Right atrium auricular region (tissue), 2 donors: ENCODE results near the gene SULT1C4. TPM values are rescaled to one million over a fixed set of nuclear protein-coding genes. Genes with fewer than 3 reads are reported as not detected.

Source experiments
- DNase-seq: peaks from one replicate; pipeline ENCODE4 v3.0.0-alpha.2; 2019; ENCODE audit warnings: low spot score
- H3K27ac ChIP-seq, 2 donors: fragments of 200-600 bp; sonication (generic); 1 replicate in 1 of 2; 2 replicates in 1 of 2; pipeline ENCODE4 v1.5.1; 2016 to 2019
- H3K27me3 ChIP-seq, 2 donors: fragments of 200-600 bp; sonication (generic); one replicate each; pipeline versions ENCODE4 v1.5.1 to v1.6.0; 2017 to 2019
- H3K36me3 ChIP-seq: fragments of 200-600 bp; sonication (generic); one replicate; pipeline ENCODE4 v1.5.1; 2016
- H3K4me1 ChIP-seq, 2 donors: fragments of 200-600 bp; sonication (generic); one replicate each; pipeline versions ENCODE4 v1.5.1 to v1.6.0; 2017 to 2019
- H3K4me3 ChIP-seq, 2 donors: fragments of 200-600 bp; sonication (generic); 1 replicate in 1 of 2; 2 replicates in 1 of 2; pipeline ENCODE4 v1.5.1; 2017 to 2019; ENCODE audit warnings: mild to moderate bottlenecking in 1 of 2, moderate library complexity in 1 of 2
- H3K9me3 ChIP-seq, 2 donors: fragments of 200-600 bp; sonication (generic); one replicate each; pipeline ENCODE4 v1.5.1; 2019
- CTCF ChIP-seq, 2 donors: fragments of 200-600 bp; sonication (generic); IDR thresholded peaks; one replicate each; pipeline ENCODE4 v1.5.1; 2019; ENCODE audit warnings: antibody characterized with exemption in 2 of 2
- total RNA-seq, 2 donors: library from RNA; depleted of rRNA; stranded (reverse); fragments of >200 nt; gene quantifications; one replicate each; pipeline ENCODE4 v1.1.0, GENCODE V29; 2016

The SULT1C4 gene
- total RNA-seq, 2 donors from 2014 or later, result 9.8 to 16.0 TPM

DNA sequence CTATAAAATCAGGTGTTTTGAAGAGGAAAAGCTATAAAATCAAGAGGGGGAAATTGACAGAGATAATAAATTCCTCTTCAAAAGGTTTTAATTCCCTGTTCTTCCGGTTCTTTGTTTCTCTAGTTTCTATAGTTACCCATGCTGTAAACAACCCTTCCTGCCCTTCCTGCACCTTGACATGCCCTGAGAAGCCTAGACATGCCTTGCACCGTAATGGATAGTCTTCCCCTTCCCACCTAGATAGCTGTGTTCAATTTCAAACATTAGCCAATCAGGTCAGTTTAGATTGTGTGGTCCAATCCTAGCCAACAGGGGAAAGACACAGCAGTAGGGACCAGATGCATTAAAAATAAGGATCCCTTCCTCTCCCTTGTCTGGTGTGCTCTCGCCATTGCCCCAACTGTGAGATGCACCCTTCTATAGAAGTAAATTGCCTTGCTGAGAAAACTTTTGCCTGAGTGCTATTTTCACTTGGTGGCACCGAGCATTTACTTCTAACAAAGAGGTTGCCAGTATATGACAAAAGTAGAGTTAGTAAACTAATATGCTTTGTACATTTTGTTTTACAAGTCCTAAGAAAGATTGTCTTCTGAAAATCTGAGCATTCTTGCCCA is 27.1 kb downstream of the SULT1C4 start:
- Histone ChIP-seq H3K4me1 (no peaks in the 10 kb centered on the region), H3K36me3 (no peaks in the 10 kb centered on the region), H3K9me3 (peaks cover 0 to 20% of the 10 kb centered on the region in 2 donors), H3K4me3 (no peak overlapping the region), H3K27me3 (no peaks in the 10 kb centered on the region), H3K27ac (no peak overlapping the region)
- no peak for DNase-seq
- no peak for TF ChIP-seq CTCF (IDR thresholded peaks at IDR 0.05)

DNA sequence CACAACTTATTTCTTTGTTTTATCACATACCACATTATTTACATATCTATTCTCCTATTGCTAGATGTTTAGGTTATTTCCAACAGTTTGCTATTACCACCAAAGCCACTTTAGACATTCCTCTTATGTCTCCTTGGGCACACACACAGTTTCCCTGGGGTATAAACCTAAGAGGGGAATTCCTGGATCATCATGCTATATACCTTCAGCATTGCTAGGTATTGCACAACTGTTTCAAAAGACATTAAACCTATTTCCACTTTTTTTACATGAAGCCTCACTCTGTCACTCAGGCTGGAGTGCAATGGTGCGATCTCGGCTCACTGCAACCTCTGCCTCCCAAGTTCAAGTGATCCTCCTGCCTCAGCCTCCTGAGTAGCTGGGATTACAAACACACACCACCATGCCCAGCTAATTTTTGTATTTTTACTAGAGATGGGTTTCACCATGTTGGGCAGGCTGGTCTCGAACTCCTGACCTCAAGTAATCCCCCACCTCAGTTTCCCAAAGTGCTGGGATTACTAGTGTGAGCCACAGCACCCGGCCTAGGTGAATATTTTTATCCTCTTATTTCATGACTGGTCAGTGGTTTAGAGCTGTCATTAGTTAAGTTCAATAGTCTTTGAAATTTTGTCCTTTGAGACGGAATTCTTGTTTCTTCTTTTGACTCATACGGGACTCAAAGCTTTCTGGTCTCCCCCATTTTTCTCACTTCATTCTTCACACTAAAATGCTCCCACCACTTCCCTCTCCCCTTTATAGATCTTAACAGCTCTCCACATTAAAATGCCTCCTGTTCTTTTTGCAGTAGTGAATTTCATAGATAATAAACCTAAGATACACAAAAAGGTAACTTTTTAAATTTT is 30.3 kb downstream of the SULT1C4 start:
- no peak overlapping the region for H3K4me3 ChIP-seq
- no peak for DNase-seq
- TF ChIP-seq CTCF (IDR thresholded peaks at IDR 0.05), result no peak
- peaks cover 0 to 11% of the 10 kb centered on the region in 2 donors for H3K9me3 ChIP-seq
- H3K4me1 ChIP-seq, result no peaks in the 10 kb centered on the region
- no peaks in the 10 kb centered on the region for H3K27me3 ChIP-seq
- no peak overlapping the region for H3K27ac ChIP-seq
- no peaks in the 10 kb centered on the region for H3K36me3 ChIP-seq

- no peak for DNase-seq
- Histone ChIP-seq H3K4me1 (no peaks in the 10 kb centered on the region), H3K36me3 (no peaks in the 10 kb centered on the region), H3K9me3 (peaks cover 0 to 8% of the 10 kb centered on the region in 2 donors), H3K27ac (no peak overlapping the region), H3K27me3 (no peaks in the 10 kb centered on the region), H3K4me3 (no peak overlapping the region)
- TF ChIP-seq CTCF (IDR thresholded peaks at IDR 0.05), result no peak
Measured at GRCh38 chr2:108409768-108410167, 32.0 kb downstream of the SULT1C4 start.

GRCh38 chr2:108412995-108413710 is 35.4 kb downstream of the SULT1C4 start:
- Histone ChIP-seq H3K27me3 (no peaks in the 10 kb centered on the region), H3K9me3 (no peaks in the 10 kb centered on the region), H3K4me3 (no peak overlapping the region), H3K36me3 (no peaks in the 10 kb centered on the region), H3K4me1 (no peaks in the 10 kb centered on the region), H3K27ac (no peak overlapping the region)
- no peak for DNase-seq
- TF ChIP-seq CTCF (IDR thresholded peaks at IDR 0.05), result no peak

GRCh38 chr2:108413711-108414095 is 35.9 kb downstream of the SULT1C4 start:
- no peak for DNase-seq
- no peak overlapping the region for H3K27ac ChIP-seq
- H3K36me3 ChIP-seq, result no peaks in the 10 kb centered on the region
- H3K9me3 ChIP-seq, result no peaks in the 10 kb centered on the region
- TF ChIP-seq CTCF (IDR thresholded peaks at IDR 0.05), result no peak
- no peaks in the 10 kb centered on the region for H3K4me1 ChIP-seq
- no peaks in the 10 kb centered on the region for H3K27me3 ChIP-seq
- H3K4me3 ChIP-seq, result no peak overlapping the region
